Brain pericyte (primary cell): ENCODE results near the gene PMIS2.
"Not testable (repeated sequence)": the region's sequence is repeated elsewhere in the genome, so short reads cannot be mapped to it uniquely, and the experiment has no call there.

Source experiments
- DNase-seq: peaks from one replicate; pipeline ENCODE4 v3.0.0-alpha.2; 2012; ENCODE audit warnings: low read depth, low spot score

The PMIS2 gene

DNA sequence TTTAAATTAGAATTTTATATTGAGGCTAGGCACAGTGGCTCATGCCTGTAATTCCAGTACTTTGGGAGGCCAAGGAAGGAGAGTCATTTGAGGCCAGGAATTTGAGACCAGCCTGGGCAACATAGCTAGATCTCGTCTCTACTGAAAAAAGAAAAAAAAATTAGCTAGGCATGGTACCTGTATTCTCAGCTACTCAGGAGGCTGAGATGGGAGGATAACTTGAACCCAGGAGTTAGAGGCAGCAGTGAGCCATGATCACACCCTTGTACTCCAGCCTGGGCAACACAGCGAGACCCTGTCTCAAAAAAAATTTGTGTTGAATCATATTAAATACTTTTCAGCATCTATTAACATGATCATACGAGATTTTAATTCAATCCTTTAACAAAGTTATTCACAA lies 4.9 kb downstream of the PMIS2 start:
- no peak for DNase-seq

DNA sequence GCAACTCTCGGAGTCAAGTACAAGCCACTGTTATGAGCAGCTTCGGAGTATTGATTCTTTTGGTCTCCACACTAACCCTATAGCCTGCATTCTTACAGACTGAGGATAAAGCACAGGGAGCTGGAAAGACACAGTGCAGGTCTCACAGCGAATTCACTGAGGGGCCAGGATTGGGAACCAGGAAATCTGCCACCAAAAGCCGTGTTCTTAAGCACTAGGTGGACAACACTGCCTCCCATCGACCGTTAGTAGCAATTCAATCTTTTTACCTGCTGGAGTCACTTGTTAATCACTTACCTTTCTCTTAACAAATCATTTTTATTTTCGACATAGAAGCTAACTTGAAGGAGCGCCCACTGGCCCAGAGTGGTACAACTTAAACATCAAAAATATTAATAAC lies 6.3 kb downstream of the PMIS2 start:
- DNase-seq, result no peak

DNA sequence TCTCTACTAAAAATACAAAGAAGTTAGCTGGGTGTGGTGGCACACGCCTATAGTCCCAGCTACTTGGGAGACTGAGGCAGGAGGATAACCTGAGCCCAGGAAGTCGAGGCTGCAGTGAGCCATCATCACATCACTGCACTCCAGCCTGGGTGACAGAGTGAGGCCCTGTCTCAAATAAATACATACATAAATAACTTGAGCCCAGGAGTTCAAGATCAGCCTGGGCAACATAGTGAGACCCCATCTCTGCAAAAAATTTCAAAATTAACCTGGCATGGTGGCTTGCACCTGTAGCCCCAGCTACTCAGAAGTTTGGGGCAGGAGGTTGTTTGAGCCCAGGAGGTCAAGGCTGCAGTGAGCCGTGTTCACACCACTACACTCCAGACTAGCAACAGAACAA lies 9.1 kb downstream of the PMIS2 start:
- DNase-seq, result not testable (repeated sequence)

DNA sequence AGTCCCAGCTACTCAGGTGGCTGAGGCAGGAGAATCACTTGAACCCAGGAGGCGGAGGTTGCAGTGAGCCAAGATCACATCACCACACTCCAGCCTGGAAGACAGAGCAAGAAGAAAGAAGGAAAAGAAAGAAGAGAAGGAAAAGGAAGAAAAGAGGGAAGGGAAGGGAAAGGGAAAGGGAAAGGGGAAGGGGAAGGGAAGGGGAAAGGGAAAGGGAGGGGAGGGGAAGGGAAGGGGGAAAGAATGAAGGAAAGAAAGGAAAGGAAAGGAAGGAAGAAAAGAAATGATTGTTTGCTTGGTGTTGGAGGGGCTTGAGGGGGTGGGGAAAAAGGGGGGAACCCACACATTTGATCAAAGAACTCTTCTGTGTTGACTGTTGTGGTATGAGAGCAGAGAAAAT lies 10.0 kb downstream of the PMIS2 start:
- no peak for DNase-seq

DNA sequence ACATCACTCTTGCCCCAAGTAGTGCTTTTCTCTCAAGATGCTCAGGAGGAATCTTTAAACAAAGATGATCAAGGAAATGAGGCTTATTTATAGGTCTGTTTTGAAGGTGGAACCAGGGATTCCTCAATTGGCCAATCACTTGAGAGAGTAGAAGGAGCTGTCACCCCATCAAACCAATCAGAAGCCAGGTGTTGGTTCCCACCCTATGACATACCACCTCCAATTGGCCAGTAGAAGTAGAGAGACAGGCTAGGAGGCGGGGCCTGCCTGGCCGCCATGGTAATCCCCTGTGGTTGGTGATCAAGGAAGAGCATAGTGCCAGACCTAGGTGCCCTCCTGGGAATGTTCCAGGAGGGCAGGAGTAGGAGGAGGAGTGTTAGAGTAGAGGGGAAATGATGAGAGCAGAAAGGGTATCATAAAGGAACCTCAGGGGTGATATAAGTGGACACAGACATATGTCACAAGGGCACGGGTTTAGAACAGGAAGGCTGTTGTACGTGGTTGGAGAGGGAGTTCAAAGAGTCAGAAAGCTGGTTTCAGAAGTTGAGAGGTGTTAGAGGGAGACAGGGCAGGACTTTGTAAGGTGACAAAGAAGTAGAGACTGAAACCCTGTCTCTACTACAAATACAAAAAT lies 10.5 kb downstream of the PMIS2 start:
- DNase-seq, result no peak

DNA sequence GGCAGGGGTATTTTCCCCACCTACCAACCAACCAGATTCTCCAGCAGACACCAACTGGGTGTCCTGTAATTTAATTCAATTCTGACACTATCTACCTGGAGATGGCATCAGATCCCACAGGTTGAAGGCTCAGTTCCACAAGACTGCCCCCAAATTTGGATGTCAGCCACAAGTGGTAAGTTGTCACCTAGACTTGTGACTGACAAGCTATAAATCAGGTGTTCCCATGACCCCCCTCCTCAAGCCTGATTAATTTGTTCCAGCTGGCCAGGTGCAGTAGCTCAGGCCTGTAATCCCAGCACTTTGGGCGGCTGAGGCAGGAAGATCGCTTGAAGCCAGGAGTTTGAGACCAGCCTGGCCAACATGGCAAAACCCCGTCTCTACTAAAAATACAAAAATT lies 16.0 kb downstream of the PMIS2 start:
- DNase-seq, result no peak

DNA sequence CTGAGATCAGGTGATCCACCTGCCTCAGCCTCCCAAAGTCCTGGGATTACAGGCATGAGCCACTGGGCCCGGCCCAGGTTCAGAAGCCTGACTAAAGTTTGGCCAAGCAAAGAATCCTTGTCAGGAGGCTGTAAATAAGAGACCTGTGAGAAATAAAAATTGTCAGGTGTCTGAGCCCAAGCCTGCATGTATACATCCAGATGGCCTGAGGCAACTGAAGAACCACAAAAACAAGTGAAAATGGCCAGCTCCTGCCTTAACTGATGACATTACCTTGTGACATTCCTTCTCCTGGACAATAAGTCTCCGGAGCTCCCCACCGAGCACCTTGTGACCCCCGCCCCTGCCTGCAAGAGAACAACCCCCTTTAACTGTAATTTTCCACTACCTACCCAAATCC lies 18.5 kb downstream of the PMIS2 start:
- not testable (repeated sequence) for DNase-seq

DNA sequence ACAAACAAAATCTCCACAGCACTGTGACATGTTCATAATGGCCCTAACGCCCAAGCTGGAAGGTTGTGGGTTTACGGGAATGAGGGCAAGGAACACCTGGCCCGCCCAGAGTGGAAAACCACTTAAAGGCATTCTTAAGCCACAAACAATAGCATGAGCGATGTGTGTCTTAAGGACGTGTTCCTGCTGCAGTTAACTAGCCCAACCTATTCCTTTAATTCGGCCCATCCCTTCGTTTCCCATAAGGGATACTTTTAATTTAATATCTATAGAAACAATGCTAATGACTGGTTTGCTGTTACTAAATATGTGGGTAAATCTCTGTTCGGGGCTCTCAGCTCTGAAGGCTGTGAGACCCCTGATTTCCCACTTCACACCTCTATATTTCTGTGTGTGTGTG lies 21.2 kb downstream of the PMIS2 start:
- DNase-seq, result not testable (repeated sequence)

DNA sequence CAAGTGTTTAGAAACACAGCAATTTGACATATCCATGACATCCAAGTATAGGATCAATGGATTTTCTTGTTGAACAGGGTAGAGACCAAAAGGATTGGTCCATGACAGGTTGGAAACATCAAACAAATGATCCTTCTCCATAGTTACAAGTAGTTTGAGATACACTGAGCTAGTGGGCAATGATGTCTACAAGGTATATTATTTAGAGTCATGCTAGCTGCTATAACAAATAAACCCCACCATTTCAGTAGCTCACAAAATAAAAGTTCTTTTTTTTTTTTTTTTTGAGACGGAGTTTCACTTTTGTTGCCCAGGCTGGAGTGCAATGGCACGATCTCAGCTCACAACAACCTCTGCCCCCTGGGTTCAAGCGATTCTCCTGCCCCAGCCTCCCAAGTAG lies 21.7 kb downstream of the PMIS2 start:
- DNase-seq, result no peak

DNA sequence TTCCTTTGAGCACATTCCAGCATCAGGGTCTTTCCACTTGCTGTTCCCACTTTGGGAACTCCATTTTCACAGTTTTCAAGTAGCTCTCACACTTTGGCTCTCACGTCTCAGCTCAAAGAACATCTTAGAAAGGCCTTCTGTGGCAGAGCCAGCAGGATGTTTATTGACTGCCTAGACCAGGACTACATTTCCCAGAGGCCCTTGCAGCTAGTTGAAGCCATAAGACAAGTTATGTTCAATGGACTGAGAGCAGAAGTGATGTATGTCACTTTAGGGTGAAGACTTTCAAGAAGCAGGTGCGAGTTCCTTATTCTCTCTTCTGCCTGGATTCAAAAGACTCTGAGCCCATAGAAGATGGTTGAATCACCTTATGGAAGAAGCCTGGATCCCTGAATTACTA lies 22.3 kb downstream of the PMIS2 start:
- no peak for DNase-seq

DNA sequence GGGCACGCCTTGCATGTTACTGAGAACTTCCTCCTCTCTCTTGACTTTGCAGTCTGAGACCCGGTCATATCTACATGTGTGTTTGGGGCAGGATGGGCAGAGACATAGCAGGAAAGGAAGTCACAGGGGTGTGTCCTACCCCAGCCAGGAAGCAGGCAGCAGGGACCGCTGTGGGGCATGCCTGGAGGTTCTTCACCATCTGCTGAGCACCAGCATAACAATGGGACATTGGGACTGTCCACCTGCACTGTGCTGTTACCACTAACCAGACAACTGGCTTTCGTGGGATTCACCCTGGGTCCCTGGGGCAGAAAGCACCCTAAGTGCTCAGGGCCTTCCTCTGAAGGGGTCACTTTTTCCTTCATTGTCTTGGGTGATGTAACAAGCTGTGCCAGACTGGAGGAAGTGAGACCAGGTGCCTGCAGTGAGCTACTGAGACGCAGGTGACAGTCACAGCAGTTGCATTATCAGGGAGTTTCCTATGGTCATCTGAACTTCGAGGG lies 23.9 kb downstream of the PMIS2 start:
- DNase-seq, result no peak

DNA sequence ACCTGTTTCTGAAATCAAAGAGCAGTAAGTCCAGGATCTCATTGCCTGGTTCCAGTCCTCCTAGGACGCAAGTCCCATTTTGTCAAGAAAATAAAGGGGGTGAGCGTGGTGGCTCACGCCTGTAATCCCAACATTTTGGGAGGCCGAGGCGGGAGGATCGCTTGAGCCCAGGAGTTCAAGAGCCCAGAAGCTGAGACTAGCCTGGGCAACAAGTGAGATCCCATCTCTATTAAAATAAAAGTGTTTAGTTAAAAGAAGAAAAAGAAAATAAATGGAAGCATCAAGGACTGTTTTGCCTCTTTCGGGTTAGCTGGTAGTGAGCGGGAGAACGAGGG lies 26.2 kb downstream of the PMIS2 start:
- no peak for DNase-seq

DNA sequence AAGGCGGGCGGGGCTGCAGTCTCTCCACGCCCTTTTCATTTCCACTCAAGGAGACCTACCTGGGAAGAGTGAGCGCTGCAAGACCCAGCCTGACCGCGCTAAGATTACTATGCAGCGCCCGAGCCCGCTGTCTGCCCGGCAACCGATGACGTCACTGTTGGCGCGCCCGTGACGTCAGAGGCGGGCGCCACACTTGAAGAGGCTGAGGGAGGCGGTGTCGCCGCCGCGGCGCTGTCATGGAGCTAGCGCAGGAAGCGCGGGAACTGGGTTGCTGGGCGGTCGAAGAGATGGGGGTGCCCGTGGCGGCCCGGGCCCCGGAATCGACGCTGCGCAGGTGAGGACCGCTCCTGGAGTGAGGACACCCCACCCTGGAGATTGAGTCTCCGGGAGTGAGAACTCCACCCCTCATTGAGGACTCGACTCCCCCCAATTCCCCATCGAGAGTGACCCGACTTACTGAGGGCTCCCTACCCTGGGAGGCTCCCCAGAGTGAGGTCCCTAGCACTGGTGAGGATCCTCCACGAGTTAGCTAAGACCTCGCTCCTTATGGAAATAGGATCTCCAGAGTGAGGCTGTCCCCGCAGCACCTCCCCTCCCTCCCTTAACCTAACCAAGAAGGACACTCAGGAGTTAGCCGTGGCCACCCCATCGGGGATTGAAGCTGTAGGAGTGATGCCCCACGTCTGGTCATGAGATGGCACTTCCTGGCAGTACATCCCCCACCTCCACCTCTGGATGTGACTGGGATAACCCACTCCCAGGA lies 26.8 kb downstream of the PMIS2 start, which contains the start of gene HAUS5:
Gene HAUS5 (plus strand): TSS at position 177 of the 763 bp plus-strand sequence. CDS start 60 bp downstream, at position 237.
- peak; percentile 86 for DNase-seq

DNA sequence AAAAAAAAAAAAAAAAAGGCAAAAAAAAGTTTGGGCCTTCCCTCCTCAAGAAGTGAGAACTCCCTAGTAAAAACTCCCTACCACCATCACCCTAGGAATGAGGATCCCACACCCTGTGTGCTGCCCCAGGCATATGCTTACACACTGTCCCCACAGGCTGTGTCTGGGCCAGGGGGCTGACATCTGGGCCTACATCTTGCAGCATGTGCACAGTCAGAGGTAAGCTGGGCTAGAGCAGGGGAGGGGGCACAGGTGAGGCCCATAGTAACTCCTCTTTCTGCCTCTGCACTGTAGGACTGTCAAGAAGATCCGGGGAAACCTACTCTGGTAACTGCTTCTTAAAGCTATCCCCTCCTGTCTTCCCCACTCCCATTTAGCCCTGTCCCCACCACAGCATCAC lies 27.6 kb downstream of the PMIS2 start:
- no peak for DNase-seq

DNA sequence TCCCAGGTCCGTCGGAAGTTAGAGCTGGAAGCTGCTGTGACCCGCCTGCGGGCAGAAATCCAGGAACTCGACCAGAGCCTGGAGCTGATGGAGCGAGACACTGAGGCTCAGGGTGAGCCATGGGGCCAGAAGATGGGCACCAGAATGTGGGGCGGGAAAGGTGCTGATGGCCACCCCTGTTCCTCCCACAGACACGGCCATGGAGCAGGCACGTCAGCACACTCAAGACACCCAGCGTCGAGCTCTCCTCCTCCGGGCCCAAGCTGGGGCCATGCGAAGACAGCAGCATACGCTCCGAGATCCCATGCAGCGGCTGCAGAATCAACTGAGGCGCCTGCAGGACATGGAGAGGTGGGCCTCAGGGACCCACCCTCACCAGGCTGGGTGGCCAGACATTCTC lies 29.1 kb downstream of the PMIS2 start:
- no peak for DNase-seq

DNA sequence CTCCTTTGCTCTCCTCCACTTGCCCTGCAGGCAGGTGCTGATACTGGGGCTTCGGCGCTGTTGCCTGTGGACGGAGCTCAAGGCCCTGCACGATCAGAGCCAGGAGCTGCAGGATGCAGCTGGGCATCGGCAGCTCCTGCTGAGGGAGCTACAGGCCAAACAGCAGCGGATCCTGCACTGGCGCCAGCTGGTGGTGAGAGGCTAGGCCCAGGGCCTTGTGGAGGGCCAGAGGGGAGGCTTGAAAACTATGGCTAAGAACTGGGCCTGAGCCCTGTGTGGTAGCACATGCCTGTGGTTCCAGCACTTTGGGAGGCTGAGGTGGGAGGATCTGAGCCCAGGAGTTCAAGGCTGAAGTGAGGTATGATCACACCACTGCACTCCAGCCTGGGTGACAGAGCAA lies 32.9 kb downstream of the PMIS2 start:
- DNase-seq, result no peak

DNA sequence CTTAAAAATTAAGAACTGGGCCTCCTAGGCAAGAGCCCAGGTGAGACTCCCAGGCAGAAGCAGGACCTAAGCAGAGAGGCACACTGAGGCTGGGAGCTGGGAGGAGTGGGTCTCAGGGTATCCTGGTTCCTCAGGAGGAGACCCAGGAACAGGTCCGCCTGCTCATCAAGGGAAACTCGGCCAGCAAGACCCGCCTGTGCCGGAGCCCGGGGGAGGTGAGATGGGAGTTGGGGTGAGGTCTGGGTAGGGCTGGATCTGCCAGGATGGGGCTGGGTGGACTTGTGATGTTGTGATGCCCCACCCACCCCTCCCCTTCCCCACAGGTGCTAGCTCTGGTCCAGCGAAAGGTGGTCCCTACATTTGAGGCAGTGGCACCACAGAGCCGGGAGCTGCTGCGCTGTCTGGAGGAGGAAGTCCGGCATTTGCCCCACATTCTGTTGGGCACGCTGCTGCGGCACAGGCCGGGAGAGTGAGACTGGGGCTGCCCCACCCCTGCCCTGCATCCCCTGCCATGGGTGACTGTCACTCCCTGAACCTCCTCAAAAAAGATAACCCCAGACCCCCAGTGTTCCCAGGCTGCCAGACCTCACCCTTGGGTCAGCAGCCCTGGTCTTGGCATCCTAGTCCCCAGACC lies 33.4 kb downstream of the PMIS2 start:
- no peak for DNase-seq

DNA sequence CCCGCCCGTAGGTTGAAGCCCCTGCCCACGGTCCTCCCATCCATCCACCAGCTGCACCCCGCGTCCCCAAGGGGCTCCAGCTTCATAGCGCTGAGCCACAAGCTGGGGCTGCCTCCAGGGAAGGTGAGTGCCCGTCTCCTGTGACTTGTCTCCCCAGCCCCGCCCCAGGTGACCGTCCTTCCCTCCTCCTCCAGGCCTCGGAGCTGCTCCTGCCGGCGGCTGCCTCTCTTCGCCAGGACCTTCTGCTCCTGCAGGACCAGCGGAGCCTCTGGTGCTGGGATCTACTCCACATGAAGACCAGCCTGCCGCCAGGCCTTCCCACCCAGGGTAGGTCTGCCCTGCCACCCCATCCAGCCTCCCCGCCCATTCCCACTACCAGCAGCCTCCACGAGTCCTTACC lies 34.0 kb downstream of the PMIS2 start:
- no peak for DNase-seq

DNA sequence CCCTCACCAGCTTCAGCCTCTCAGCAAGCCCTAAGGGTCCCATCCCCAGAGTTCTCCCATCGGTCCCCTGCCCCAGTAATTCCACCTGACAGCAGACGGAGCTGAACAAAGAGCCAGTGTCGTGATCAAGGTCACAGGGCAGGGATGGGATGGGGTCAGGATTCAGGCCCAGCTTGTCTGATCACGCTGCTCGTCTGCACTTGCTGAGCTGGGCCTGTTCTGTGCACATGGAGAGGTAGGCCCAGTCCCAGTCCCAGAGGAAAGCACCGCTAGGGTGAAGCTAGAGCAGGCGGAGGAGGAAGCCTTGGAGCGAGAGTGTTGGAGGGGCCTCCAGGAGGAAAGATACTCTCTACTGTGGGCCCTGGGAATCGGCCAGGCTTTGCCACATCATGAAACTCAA lies 35.7 kb downstream of the PMIS2 start:
- DNase-seq, result no peak

DNA sequence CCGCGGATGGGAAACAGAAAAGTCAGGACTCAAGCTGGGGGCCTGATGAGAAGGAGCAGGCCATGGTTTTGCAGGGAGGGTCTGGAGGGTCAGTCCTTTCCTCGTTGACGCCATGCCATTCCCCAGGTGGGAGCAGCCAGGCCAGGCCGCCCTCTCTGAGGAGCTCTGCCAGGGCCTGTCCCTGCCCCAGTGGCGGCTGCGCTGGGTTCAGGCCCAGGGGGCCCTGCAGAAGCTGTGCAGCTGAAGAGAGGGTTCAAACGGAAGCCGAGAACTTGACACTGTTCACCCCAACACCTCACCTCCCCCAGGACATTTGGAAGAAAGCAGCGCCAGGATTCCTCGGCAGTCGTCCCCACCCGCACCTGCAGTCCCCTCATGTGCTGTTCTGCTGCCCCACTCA lies 36.8 kb downstream of the PMIS2 start:
- DNase-seq, result no peak

DNA sequence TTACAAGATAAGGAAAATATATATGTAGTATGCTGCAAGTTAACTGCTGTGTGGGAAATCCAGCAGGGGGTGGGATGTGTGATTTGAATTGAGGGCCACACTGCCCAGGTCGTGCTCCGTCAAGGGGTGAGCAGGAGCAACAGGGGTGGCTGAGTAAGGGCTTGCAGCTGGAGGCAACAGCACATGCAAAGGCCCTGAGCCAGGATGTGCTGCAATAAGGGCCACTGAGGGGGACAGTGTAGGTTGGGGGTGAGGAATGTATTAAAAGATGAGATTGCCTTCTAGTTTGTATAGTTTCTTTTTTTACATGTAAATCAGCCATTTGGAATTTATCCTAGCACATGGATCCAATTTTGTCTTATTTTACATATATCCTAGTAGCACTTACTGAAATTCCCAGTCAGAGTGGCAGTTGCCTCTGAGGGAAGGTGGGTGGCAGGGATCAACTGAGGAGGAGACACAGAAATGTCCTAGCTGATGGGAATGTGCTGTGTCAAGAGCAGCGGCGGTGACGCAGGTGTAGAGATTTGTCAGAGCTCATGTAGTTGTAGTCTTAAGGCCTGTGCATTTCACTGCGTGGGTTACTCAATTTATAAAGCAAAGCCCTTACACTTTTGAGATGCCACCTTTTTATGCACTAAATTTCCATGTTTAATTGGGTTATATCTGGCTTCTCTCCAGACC lies 37.5 kb downstream of the PMIS2 start:
- no peak for DNase-seq

DNA sequence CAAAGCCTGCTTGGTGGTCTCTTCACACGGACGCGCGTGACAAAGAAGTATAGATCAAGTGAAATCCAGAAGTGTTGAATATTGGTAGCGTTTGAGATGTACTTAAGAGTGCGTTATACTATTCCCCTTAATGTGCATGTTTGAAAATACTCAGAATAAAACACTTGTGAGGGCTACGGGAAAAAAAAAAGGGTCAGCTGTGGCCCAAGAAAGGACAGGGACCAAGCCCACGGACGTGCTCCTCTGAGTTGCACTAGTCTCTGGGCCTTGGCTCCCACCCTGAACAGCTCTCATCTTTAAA lies 42.2 kb downstream of the PMIS2 start:
- no peak for DNase-seq
